ENCODE results near the gene CIZ1.
"Not testable (repeated sequence)": the region's sequence is repeated elsewhere in the genome, so short reads cannot be mapped to it uniquely, and the experiment has no call there.

CIZ1 gene

GRCh38 chr9:128191406-128192046 lies at the start of gene CIZ1:
Gene CIZ1 (minus strand): TSS chr9:128191572. CDS start chr9:128190857, 715 bp downstream.
- Histone ChIP-seq H3K27me3 (ENCODE audit: insufficient read depth, low read length) (no peaks in the 10 kb centered on the region), H3K79me2 (ENCODE audit: control insufficient read depth, insufficient read depth, low read length, unreplicated experiment) (peaks cover 11% of the 10 kb centered on the region), H2AFZ (ENCODE audit: low read length, unreplicated experiment) (peak within 1 kb of the TSS; percentile 96), H3K27ac (ENCODE audit: low read depth, low read length) (peak within 1 kb of the TSS; percentile 45), H3K36me3 (ENCODE audit: insufficient read depth, low read length) (peaks cover 8% of the 10 kb centered on the region; the same call in 1 of the 2 replicates), H3K4me3 (ENCODE audit: low read depth, low read length) (peak within 1 kb of the TSS; percentile 94), H3K4me1 (ENCODE audit: control insufficient read depth, insufficient read depth, low read length, unreplicated experiment) (peaks cover 10% of the 10 kb centered on the region)

- Histone ChIP-seq H3K4me3 (ENCODE audit: low read depth, low read length) (no peak overlapping the region), H3K79me2 (ENCODE audit: control insufficient read depth, insufficient read depth, low read length, unreplicated experiment) (no peaks in the 10 kb centered on the region), H3K36me3 (ENCODE audit: insufficient read depth, low read length) (no peaks in the 10 kb centered on the region), H3K27ac (ENCODE audit: low read depth, low read length) (no peak overlapping the region), H3K4me1 (ENCODE audit: control insufficient read depth, insufficient read depth, low read length, unreplicated experiment) (no peaks in the 10 kb centered on the region), H2AFZ (ENCODE audit: low read length, unreplicated experiment) (no peak overlapping the region), H3K27me3 (ENCODE audit: insufficient read depth, low read length) (no peaks in the 10 kb centered on the region)
These were observed 42.5 kb upstream of the CIZ1 start for GRCh38 chr9:128233817-128234406.

GRCh38 chr9:128232528-128233428 lies 41.4 kb upstream of the CIZ1 start:
- H2AFZ ChIP-seq (ENCODE audit: low read length, unreplicated experiment) = no peak overlapping the region
- no peaks in the 10 kb centered on the region for H3K79me2 ChIP-seq (ENCODE audit: control insufficient read depth, insufficient read depth, low read length, unreplicated experiment)
- H3K4me3 ChIP-seq (ENCODE audit: low read depth, low read length) = no peak overlapping the region
- H3K27ac ChIP-seq (ENCODE audit: low read depth, low read length) = no peak overlapping the region
- no peaks in the 10 kb centered on the region for H3K27me3 ChIP-seq (ENCODE audit: insufficient read depth, low read length)
- H3K4me1 ChIP-seq (ENCODE audit: control insufficient read depth, insufficient read depth, low read length, unreplicated experiment) = no peaks in the 10 kb centered on the region
- H3K36me3 ChIP-seq (ENCODE audit: insufficient read depth, low read length) = no peaks in the 10 kb centered on the region

- no peak overlapping the region for H3K4me3 ChIP-seq (ENCODE audit: low read depth, low read length)
- no peak overlapping the region for H2AFZ ChIP-seq (ENCODE audit: low read length, unreplicated experiment)
- no peaks in the 10 kb centered on the region for H3K4me1 ChIP-seq (ENCODE audit: control insufficient read depth, insufficient read depth, low read length, unreplicated experiment)
- H3K36me3 ChIP-seq (ENCODE audit: insufficient read depth, low read length) = no peaks in the 10 kb centered on the region
- no peak overlapping the region for H3K27ac ChIP-seq (ENCODE audit: low read depth, low read length)
- H3K27me3 ChIP-seq (ENCODE audit: insufficient read depth, low read length) = no peaks in the 10 kb centered on the region
- H3K79me2 ChIP-seq (ENCODE audit: control insufficient read depth, insufficient read depth, low read length, unreplicated experiment) = no peaks in the 10 kb centered on the region
These were observed 40.5 kb upstream of the CIZ1 start for GRCh38 chr9:128231638-128232527.

- H3K79me2 ChIP-seq (ENCODE audit: control insufficient read depth, insufficient read depth, low read length, unreplicated experiment); H3K36me3 ChIP-seq (ENCODE audit: insufficient read depth, low read length); H3K4me1 ChIP-seq (ENCODE audit: control insufficient read depth, insufficient read depth, low read length, unreplicated experiment); H3K4me3 ChIP-seq (ENCODE audit: low read depth, low read length); H2AFZ ChIP-seq (ENCODE audit: low read length, unreplicated experiment); H3K27ac ChIP-seq (ENCODE audit: low read depth, low read length); H3K27me3 ChIP-seq (ENCODE audit: insufficient read depth, low read length): not testable (repeated sequence)
These were observed 39.5 kb upstream of the CIZ1 start for GRCh38 chr9:128230897-128231296.

- Histone ChIP-seq H3K27me3 (ENCODE audit: insufficient read depth, low read length) (no peaks in the 10 kb centered on the region), H3K4me3 (ENCODE audit: low read depth, low read length) (no peak overlapping the region), H3K27ac (ENCODE audit: low read depth, low read length) (no peak overlapping the region), H3K79me2 (ENCODE audit: control insufficient read depth, insufficient read depth, low read length, unreplicated experiment) (no peaks in the 10 kb centered on the region), H3K4me1 (ENCODE audit: control insufficient read depth, insufficient read depth, low read length, unreplicated experiment) (no peaks in the 10 kb centered on the region), H2AFZ (ENCODE audit: low read length, unreplicated experiment) (no peak overlapping the region), H3K36me3 (ENCODE audit: insufficient read depth, low read length) (no peaks in the 10 kb centered on the region)
These were observed 35.0 kb upstream of the CIZ1 start for GRCh38 chr9:128226412-128226801.

- H3K4me3 ChIP-seq (ENCODE audit: low read depth, low read length) = no peak overlapping the region
- no peaks in the 10 kb centered on the region for H3K79me2 ChIP-seq (ENCODE audit: control insufficient read depth, insufficient read depth, low read length, unreplicated experiment)
- no peaks in the 10 kb centered on the region for H3K36me3 ChIP-seq (ENCODE audit: insufficient read depth, low read length)
- no peak overlapping the region for H3K27ac ChIP-seq (ENCODE audit: low read depth, low read length)
- H3K27me3 ChIP-seq (ENCODE audit: insufficient read depth, low read length) = no peaks in the 10 kb centered on the region
- no peak overlapping the region for H2AFZ ChIP-seq (ENCODE audit: low read length, unreplicated experiment)
- H3K4me1 ChIP-seq (ENCODE audit: control insufficient read depth, insufficient read depth, low read length, unreplicated experiment) = no peaks in the 10 kb centered on the region
These were observed 34.5 kb upstream of the CIZ1 start for GRCh38 chr9:128225770-128226411.

GRCh38 chr9:128224877-128225276 lies 33.5 kb upstream of the CIZ1 start:
- H2AFZ ChIP-seq (ENCODE audit: low read length, unreplicated experiment) = no peak overlapping the region
- no peak overlapping the region for H3K27ac ChIP-seq (ENCODE audit: low read depth, low read length)
- H3K4me1 ChIP-seq (ENCODE audit: control insufficient read depth, insufficient read depth, low read length, unreplicated experiment) = no peaks in the 10 kb centered on the region
- H3K36me3 ChIP-seq (ENCODE audit: insufficient read depth, low read length) = no peaks in the 10 kb centered on the region
- no peaks in the 10 kb centered on the region for H3K27me3 ChIP-seq (ENCODE audit: insufficient read depth, low read length)
- H3K79me2 ChIP-seq (ENCODE audit: control insufficient read depth, insufficient read depth, low read length, unreplicated experiment) = no peaks in the 10 kb centered on the region
- no peak overlapping the region for H3K4me3 ChIP-seq (ENCODE audit: low read depth, low read length)

GRCh38 chr9:128222880-128223670 lies 31.7 kb upstream of the CIZ1 start:
- Histone ChIP-seq H3K79me2 (ENCODE audit: control insufficient read depth, insufficient read depth, low read length, unreplicated experiment) (no peaks in the 10 kb centered on the region), H3K4me1 (ENCODE audit: control insufficient read depth, insufficient read depth, low read length, unreplicated experiment) (no peaks in the 10 kb centered on the region), H3K27me3 (ENCODE audit: insufficient read depth, low read length) (no peaks in the 10 kb centered on the region), H3K27ac (ENCODE audit: low read depth, low read length) (no peak overlapping the region), H3K36me3 (ENCODE audit: insufficient read depth, low read length) (no peaks in the 10 kb centered on the region), H3K4me3 (ENCODE audit: low read depth, low read length) (no peak overlapping the region), H2AFZ (ENCODE audit: low read length, unreplicated experiment) (no peak overlapping the region)

Data from ACC112 (cell line).